OCI-LY7 (cell line): Measurements from ENCODE around the gene DGKB.

ENCODE experiments used
- EZH2phosphoT487 ChIP-seq: fragments of 200-600 bp; sonication (generic); IDR thresholded peaks from 2 replicates; pipeline ENCODE4 v1.6.1; 2018; ENCODE audit warnings: low read depth, borderline replicate concordance, mild to moderate bottlenecking, mixed run types, antibody characterized with exemption, low read length, moderate library complexity, mixed read lengths
- TF ChIP-seq, protein P1 (sequence below): fragments of 200-600 bp; sonication (generic); conservative IDR thresholded peaks from 2 replicates; pipeline ENCODE4 v1.5.1; 2014; ENCODE audit warnings: mild to moderate bottlenecking, antibody characterized with exemption, low read length, moderate library complexity, mixed read lengths

DNA sequence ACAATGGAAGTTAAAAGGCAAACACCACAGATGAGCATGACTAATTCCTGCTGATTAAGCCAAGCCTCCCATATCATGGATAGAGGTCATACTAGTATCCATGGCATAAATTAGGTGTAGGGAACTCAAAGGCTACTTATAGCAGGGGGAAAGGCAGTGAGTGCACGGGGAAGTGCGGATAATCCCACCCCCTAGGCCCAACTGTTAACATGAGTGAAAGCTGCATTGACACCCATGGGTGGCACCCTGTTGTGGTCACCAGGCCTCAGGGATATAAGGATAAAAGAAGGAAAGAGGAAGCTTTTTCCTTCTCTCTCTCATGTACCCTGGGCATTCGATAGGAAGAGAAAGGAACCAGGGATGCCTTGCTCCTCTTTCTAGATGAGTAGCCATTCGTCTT, 161.9 kb downstream of the DGKB start:
- TF ChIP-seq, protein P1, sequence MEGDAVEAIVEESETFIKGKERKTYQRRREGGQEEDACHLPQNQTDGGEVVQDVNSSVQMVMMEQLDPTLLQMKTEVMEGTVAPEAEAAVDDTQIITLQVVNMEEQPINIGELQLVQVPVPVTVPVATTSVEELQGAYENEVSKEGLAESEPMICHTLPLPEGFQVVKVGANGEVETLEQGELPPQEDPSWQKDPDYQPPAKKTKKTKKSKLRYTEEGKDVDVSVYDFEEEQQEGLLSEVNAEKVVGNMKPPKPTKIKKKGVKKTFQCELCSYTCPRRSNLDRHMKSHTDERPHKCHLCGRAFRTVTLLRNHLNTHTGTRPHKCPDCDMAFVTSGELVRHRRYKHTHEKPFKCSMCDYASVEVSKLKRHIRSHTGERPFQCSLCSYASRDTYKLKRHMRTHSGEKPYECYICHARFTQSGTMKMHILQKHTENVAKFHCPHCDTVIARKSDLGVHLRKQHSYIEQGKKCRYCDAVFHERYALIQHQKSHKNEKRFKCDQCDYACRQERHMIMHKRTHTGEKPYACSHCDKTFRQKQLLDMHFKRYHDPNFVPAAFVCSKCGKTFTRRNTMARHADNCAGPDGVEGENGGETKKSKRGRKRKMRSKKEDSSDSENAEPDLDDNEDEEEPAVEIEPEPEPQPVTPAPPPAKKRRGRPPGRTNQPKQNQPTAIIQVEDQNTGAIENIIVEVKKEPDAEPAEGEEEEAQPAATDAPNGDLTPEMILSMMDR = no peak
- no peak for TF ChIP-seq EZH2phosphoT487
